Measurements from ENCODE around the gene C3orf52. TPM values are rescaled to one million over a fixed set of nuclear protein-coding genes. Genes with fewer than 3 reads are reported as not detected.

Gene C3orf52
- total and polyA plus RNA-seq, 10 of the 15 experiments (the other 5 are each of a cell fraction or from before 2014, with no cell fraction given) = 0.15 to 1.9 (median 0.73) TPM

DNA sequence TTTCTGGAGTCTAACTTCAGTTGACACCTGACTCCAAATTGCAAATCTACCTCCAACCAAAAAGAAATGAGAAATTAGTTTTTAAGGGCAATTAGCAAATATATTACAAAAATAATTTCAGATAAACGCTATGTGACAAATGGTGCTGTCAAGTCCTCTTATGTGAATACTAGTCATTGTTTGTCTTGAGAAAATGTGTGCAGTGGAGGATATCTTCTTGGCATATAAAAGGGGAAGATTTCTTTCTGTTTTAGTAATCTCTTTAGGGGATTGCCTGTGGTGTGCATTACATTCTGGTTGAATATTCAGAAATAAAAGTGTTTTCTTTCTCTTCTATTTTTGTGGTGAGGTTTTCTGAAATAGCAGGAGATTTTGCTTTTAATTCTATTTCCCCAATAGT lies 49.9 kb downstream of the C3orf52 start (continued):
- TF ChIP-seq, protein P1, sequence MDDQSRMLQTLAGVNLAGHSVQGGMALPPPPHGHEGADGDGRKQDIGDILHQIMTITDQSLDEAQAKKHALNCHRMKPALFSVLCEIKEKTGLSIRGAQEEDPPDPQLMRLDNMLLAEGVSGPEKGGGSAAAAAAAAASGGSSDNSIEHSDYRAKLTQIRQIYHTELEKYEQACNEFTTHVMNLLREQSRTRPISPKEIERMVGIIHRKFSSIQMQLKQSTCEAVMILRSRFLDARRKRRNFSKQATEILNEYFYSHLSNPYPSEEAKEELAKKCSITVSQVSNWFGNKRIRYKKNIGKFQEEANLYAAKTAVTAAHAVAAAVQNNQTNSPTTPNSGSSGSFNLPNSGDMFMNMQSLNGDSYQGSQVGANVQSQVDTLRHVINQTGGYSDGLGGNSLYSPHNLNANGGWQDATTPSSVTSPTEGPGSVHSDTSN (IDR thresholded peaks at IDR 0.05; ENCODE audit: insufficient replicate concordance, low read depth, low read length) = peak; percentile 65
- TF ChIP-seq ZSCAN29 (IDR thresholded peaks at IDR 0.05) (no peak), JUNB (IDR thresholded peaks at IDR 0.05) (peak; percentile 92), ZNF24 (IDR thresholded peaks at IDR 0.05) (0 out of 2 replicates have a peak, but pooled peaks have one; percentile 59), EGR1 (IDR thresholded peaks at IDR 0.05; ENCODE audit: borderline replicate concordance in 1 of 2, low read depth in 2 of 2, low read length in 2 of 2) (no peak), NFYB (IDR thresholded peaks at IDR 0.05; ENCODE audit: insufficient read depth, low read depth, low read length) (no peak), PAX8 (IDR thresholded peaks at IDR 0.05) (no peak), TBL1XR1 (IDR thresholded peaks at IDR 0.05; ENCODE audit: low read depth, low read length) (peak; percentile 67; the same call in 1 of the 2 replicates), RBBP5 (conservative IDR thresholded peaks at IDR 0.05) (no peak), SREBF2 (IDR thresholded peaks at IDR 0.05; ENCODE audit: low read length) (no peak), ZNF274 (IDR thresholded peaks at IDR 0.05; ENCODE audit: insufficient read depth, insufficient read length) (no peak), RAD21 (IDR thresholded peaks at IDR 0.05; ENCODE audit: insufficient read depth, low read depth, low read length) (peak; percentile 13; the same call in 1 of the 2 replicates), EP300 (IDR thresholded peaks at IDR 0.05; ENCODE audit: borderline replicate concordance in 1 of 2, control insufficient read depth in 1 of 2, low read depth in 2 of 2, low read length in 2 of 2) (peak in 1 of 2 experiments; percentile 73; a peak in 3 of 4 replicates), NR2C2 (IDR thresholded peaks at IDR 0.05; ENCODE audit: borderline replicate concordance, control insufficient read depth, insufficient read length, low read depth) (no peak), POLR2AphosphoS5 (IDR thresholded peaks at IDR 0.05; ENCODE audit: low read length) (no peak), NR2F1 (conservative IDR thresholded peaks at IDR 0.05) (no peak; the same call in 1 of the 2 replicates), FOXM1 (IDR thresholded peaks at IDR 0.05; ENCODE audit: low read depth, low read length) (no peak), GATAD2B (conservative IDR thresholded peaks at IDR 0.05; ENCODE audit: low read depth) (0 out of 2 replicates have a peak, but pooled peaks have one; percentile 56), CBX3 (IDR thresholded peaks at IDR 0.05; ENCODE audit: borderline replicate concordance, low read depth) (no peak)
- TF ChIP-seq, protein P2, sequence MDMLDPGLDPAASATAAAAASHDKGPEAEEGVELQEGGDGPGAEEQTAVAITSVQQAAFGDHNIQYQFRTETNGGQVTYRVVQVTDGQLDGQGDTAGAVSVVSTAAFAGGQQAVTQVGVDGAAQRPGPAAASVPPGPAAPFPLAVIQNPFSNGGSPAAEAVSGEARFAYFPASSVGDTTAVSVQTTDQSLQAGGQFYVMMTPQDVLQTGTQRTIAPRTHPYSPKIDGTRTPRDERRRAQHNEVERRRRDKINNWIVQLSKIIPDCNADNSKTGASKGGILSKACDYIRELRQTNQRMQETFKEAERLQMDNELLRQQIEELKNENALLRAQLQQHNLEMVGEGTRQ (IDR thresholded peaks at IDR 0.05; ENCODE audit: borderline replicate concordance, low read depth, low read length) = no peak
- TF ChIP-seq, protein P3, sequence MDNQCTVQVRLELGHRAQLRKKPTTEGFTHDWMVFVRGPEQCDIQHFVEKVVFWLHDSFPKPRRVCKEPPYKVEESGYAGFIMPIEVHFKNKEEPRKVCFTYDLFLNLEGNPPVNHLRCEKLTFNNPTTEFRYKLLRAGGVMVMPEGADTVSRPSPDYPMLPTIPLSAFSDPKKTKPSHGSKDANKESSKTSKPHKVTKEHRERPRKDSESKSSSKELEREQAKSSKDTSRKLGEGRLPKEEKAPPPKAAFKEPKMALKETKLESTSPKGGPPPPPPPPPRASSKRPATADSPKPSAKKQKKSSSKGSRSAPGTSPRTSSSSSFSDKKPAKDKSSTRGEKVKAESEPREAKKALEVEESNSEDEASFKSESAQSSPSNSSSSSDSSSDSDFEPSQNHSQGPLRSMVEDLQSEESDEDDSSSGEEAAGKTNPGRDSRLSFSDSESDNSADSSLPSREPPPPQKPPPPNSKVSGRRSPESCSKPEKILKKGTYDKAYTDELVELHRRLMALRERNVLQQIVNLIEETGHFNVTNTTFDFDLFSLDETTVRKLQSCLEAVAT (IDR thresholded peaks at IDR 0.05) = no peak
- TF ChIP-seq, protein P4, sequence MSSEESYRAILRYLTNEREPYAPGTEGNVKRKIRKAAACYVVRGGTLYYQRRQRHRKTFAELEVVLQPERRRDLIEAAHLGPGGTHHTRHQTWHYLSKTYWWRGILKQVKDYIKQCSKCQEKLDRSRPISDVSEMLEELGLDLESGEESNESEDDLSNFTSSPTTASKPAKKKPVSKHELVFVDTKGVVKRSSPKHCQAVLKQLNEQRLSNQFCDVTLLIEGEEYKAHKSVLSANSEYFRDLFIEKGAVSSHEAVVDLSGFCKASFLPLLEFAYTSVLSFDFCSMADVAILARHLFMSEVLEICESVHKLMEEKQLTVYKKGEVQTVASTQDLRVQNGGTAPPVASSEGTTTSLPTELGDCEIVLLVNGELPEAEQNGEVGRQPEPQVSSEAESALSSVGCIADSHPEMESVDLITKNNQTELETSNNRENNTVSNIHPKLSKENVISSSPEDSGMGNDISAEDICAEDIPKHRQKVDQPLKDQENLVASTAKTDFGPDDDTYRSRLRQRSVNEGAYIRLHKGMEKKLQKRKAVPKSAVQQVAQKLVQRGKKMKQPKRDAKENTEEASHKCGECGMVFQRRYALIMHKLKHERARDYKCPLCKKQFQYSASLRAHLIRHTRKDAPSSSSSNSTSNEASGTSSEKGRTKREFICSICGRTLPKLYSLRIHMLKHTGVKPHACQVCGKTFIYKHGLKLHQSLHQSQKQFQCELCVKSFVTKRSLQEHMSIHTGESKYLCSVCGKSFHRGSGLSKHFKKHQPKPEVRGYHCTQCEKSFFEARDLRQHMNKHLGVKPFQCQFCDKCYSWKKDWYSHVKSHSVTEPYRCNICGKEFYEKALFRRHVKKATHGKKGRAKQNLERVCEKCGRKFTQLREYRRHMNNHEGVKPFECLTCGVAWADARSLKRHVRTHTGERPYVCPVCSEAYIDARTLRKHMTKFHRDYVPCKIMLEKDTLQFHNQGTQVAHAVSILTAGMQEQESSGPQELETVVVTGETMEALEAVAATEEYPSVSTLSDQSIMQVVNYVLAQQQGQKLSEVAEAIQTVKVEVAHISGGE (CRISPR knock-in tag; IDR thresholded peaks at IDR 0.05) = no peak
- TF ChIP-seq, protein P5, sequence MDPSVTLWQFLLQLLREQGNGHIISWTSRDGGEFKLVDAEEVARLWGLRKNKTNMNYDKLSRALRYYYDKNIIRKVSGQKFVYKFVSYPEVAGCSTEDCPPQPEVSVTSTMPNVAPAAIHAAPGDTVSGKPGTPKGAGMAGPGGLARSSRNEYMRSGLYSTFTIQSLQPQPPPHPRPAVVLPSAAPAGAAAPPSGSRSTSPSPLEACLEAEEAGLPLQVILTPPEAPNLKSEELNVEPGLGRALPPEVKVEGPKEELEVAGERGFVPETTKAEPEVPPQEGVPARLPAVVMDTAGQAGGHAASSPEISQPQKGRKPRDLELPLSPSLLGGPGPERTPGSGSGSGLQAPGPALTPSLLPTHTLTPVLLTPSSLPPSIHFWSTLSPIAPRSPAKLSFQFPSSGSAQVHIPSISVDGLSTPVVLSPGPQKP (IDR thresholded peaks at IDR 0.05; ENCODE audit: low read depth, low read length) = no peak
